AG09309 (cell line): ENCODE data around the gene GRIK5.
"Not testable (repeated sequence)": the region's sequence is repeated elsewhere in the genome, so short reads cannot be mapped to it uniquely, and the experiment has no call there.

Experiments
- DNase-seq: peaks from one replicate; pipeline ENCODE4 v3.0.0-alpha.2; 2010; ENCODE audit warnings: low read depth
- H3K4me3 ChIP-seq: 2 replicates; pipeline ENCODE4 v1.5.1; 2011; ENCODE audit warnings: mild to moderate bottlenecking, low read depth, low read length, moderate library complexity; ENCODE audit not compliant: control insufficient read depth
- CTCF ChIP-seq: IDR thresholded peaks from 2 replicates; pipeline ENCODE4 v1.5.1; 2011; ENCODE audit warnings: mild to moderate bottlenecking, low read depth, low read length, inconsistent platforms; ENCODE audit not compliant: insufficient read depth, control insufficient read depth; ENCODE audit errors: missing control alignments

The GRIK5 gene

GRCh38 chr19:41997121-41997850 lies 72.7 kb downstream of the GRIK5 start:
- H3K4me3 ChIP-seq = no peak overlapping the region
- no peak for DNase-seq
- TF ChIP-seq CTCF = no peak

- no peak for TF ChIP-seq CTCF
- no peak overlapping the region for H3K4me3 ChIP-seq
- no peak for DNase-seq
Measured at GRCh38 chr19:41995959-41996797, 73.8 kb downstream of the GRIK5 start.

- no peak overlapping the region for H3K4me3 ChIP-seq
- no peak for TF ChIP-seq CTCF
- no peak for DNase-seq
Measured at GRCh38 chr19:41994994-41995958, 74.7 kb downstream of the GRIK5 start.

- TF ChIP-seq CTCF = no peak
- H3K4me3 ChIP-seq = no peak overlapping the region
Measured at GRCh38 chr19:41994521-41994971, 75.5 kb downstream of the GRIK5 start.

GRCh38 chr19:41993612-41994483 lies 76.2 kb downstream of the GRIK5 start, which contains the start of gene ATP1A3:
ATP1A3 (minus strand) TSS chr19:41994230; CDS start chr19:41994076, 154 bp downstream.
- peak within 1 kb of the TSS; percentile 29 for H3K4me3 ChIP-seq
- TF ChIP-seq CTCF = no peak
- no peak for DNase-seq

More at GRCh38 chr19:41994521-41994971, 75.5 kb downstream of the GRIK5 start:
- no peak for DNase-seq

- DNase-seq, H3K4me3 ChIP-seq: not testable (repeated sequence)
Measured at GRCh38 chr19:41991925-41992569, 78.0 kb downstream of the GRIK5 start.
